K562 (cell line): ENCODE data around the gene TEKT2.

Experiments
- FOXJ3 ChIP-seq: sonication (generic); formaldehyde crosslinking; IDR thresholded peaks from 2 replicates; pipeline ENCODE4 v1.4.0; 2020; ENCODE audit warnings: mild to moderate bottlenecking, missing genetic modification reagents
- HIVEP1 ChIP-seq: fragments of 250-450 bp; sonication (Bioruptor Pico); IDR thresholded peaks from 2 replicates; pipeline ENCODE4 v1.4.0; 2020; ENCODE audit warnings: mild to moderate bottlenecking
- POLR2A ChIP-seq: fragments of 450-650 bp; conservative IDR thresholded peaks from 2 replicates; pipeline ENCODE4 v1.6.1; 2016
- SIRT6 ChIP-seq: IDR thresholded peaks from one replicate; pipeline ENCODE4 v1.6.1; 2012; ENCODE audit warnings: low read depth, mild to moderate bottlenecking, control low read depth, inconsistent platforms, low read length, moderate library complexity
- TCF7L2 ChIP-seq: fragments of 150-350 bp; IDR thresholded peaks from 2 replicates; pipeline ENCODE4 v1.6.1; 2016; ENCODE audit warnings: low read depth, mild to moderate bottlenecking, low read length, moderate library complexity
- ZFP36 ChIP-seq: fragments of 150-350 bp; IDR thresholded peaks from 2 replicates; pipeline ENCODE4 v1.6.1; 2018; ENCODE audit warnings: low read length, low read depth; ENCODE audit not compliant: partially characterized antibody
- TF ChIP-seq, protein P1 (sequence below): sonication (generic); formaldehyde crosslinking; IDR thresholded peaks from 2 replicates; pipeline ENCODE4 v1.9.0; 2022; ENCODE audit warnings: mild to moderate bottlenecking, missing genetic modification reagents

DNA sequence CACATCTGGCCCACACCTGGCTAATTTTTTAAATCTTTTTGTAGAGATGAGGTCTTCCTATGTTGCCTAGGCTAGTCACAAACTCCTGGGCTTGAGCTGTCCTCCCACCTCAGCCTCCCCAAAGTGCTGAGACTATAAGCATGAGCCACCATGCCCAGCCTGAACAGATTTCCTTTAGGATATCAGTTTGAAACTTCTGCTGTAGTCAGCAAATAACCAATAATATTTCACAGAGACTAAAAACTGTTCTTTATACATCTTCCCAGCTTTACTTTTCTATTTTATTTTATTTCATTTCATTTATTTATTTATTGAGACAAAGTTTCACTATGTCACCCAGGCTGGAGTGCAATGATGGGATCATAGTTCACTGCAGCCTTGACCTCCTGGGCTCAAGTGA is 29.9 kb upstream of the TEKT2 start:
- TF ChIP-seq ZFP36 = no peak
- TF ChIP-seq FOXJ3 = no peak
- no peak for TF ChIP-seq SIRT6
- TF ChIP-seq TCF7L2 = no peak
- TF ChIP-seq POLR2A = no peak
- no peak for TF ChIP-seq HIVEP1 (CRISPR knock-in tag)
- TF ChIP-seq, protein P1, sequence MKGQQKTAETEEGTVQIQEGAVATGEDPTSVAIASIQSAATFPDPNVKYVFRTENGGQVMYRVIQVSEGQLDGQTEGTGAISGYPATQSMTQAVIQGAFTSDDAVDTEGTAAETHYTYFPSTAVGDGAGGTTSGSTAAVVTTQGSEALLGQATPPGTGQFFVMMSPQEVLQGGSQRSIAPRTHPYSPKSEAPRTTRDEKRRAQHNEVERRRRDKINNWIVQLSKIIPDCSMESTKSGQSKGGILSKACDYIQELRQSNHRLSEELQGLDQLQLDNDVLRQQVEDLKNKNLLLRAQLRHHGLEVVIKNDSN (CRISPR knock-in tag) = no peak
